ENCODE measurements around the gene ARHGAP28. TPM values are rescaled to one million over a fixed set of nuclear protein-coding genes. Genes with fewer than 3 reads are reported as not detected.

ARHGAP28 gene
- total RNA-seq, 2 donors from 2014 or later = 20.3 to 22.6 TPM

DNA sequence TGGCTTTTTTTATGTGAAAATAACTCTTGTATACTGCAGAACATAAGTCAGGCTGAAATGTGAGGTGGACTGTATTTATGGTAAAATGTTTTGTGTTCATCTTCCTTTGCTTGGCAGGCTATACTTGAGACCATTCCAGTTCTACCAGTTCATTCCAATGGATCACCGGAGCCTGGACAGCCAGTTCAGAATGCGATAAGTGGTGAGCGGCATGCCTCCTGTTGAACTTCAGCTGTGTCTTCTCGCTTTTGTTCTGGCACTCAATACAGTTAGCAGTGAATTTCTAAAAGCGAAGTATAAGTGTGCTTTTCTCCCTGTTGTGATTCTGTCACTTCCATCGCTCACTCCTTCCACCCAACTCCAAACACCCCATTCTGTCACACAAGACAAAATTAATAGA, 138.5 kb downstream of the ARHGAP28 start:
- WGBS = 81% methylated on average over 6 of the region's 6 CpGs
- TF ChIP-seq POLR2A (IDR thresholded peaks at IDR 0.05) (no peak), POLR2AphosphoS5 (IDR thresholded peaks at IDR 0.05) (peak; percentile 49)
- TF ChIP-seq, protein P1, sequence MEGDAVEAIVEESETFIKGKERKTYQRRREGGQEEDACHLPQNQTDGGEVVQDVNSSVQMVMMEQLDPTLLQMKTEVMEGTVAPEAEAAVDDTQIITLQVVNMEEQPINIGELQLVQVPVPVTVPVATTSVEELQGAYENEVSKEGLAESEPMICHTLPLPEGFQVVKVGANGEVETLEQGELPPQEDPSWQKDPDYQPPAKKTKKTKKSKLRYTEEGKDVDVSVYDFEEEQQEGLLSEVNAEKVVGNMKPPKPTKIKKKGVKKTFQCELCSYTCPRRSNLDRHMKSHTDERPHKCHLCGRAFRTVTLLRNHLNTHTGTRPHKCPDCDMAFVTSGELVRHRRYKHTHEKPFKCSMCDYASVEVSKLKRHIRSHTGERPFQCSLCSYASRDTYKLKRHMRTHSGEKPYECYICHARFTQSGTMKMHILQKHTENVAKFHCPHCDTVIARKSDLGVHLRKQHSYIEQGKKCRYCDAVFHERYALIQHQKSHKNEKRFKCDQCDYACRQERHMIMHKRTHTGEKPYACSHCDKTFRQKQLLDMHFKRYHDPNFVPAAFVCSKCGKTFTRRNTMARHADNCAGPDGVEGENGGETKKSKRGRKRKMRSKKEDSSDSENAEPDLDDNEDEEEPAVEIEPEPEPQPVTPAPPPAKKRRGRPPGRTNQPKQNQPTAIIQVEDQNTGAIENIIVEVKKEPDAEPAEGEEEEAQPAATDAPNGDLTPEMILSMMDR (IDR thresholded peaks at IDR 0.05) = no peak
- no peak overlapping the region for H3K4me3 ChIP-seq
- intact Hi-C loops (cut with DNase I) = no loop called here
- H3K4me1 ChIP-seq (replicated peaks) = no peaks in the 10 kb centered on the region
- H3K27ac ChIP-seq = no peak overlapping the region
- peak; percentile 24 for DNase-seq (ENCODE audit: low spot score)
- H3K27me3 ChIP-seq (replicated peaks; ENCODE audit: insufficient read depth) = no peaks in the 10 kb centered on the region
- no peaks in the 10 kb centered on the region for H3K9me3 ChIP-seq
- H3K36me3 ChIP-seq = no peaks in the 10 kb centered on the region

DNA sequence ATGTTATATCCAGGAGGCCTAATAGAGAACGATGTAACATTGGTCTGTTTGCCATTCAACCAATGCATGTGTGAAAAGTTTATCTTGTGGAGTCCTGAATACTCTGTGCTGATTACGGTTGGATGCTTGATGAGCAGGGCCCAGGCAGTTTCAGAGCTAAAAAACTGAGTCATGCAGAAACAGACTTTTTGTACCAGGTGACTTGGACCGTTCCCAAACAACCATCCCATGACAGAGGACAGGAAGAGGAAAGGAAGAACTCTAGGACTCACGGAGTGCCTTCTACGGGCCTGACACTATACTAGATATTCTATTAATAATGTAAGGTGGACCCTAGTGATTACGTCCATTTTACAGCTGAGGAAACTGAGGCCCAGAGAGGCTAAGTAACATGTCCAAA, 142.1 kb downstream of the ARHGAP28 start:
- Histone ChIP-seq H3K27me3 (replicated peaks; ENCODE audit: insufficient read depth) (no peaks in the 10 kb centered on the region), H3K9me3 (no peaks in the 10 kb centered on the region), H3K36me3 (no peaks in the 10 kb centered on the region), H3K4me3 (no peak overlapping the region), H3K4me1 (replicated peaks) (no peaks in the 10 kb centered on the region), H3K27ac (no peak overlapping the region)
- WGBS = 94% methylated on average over 6 of the region's 6 CpGs
- DNase-seq (ENCODE audit: low spot score) = no peak
- intact Hi-C loops (cut with DNase I) = no loop called here
- TF ChIP-seq POLR2A (IDR thresholded peaks at IDR 0.05) (no peak), POLR2AphosphoS5 (IDR thresholded peaks at IDR 0.05) (no peak)

DNA sequence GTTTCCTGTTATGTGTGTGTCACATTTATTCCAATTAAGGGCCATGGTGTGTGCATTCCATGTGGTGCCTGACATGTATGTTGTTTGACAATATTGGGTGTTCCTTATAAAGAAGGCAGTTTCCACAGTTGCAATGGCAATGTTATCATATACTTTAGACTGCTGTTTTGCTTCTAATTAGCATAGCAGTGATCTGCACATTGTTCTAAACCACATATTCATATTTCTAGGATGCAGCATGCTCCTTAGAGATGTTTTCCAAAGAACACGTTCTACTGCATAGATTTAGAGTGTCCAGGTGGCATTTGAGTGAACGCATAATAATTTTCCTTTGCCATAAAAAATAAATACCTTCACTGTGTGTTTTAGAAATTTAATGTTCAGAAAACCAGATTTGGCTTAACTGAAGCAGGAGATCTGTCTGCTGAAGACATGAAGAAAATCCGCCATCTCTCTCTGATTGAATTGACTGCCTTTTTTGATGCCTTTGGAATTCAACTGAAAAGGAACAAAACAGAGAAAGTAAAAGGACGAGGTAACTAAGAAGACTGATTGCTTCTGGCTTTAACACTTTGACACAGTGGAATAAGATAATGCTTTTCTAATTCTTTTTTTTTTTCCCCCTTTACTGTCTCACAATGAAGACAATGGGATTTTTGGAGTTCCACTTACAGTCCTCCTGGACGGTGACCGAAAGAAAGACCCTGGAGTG, 143.7 kb downstream of the ARHGAP28 start:
- Histone ChIP-seq H3K4me1 (replicated peaks) (no peaks in the 10 kb centered on the region), H3K4me3 (no peak overlapping the region), H3K9me3 (no peaks in the 10 kb centered on the region), H3K27me3 (replicated peaks; ENCODE audit: insufficient read depth) (no peaks in the 10 kb centered on the region), H3K36me3 (no peaks in the 10 kb centered on the region), H3K27ac (no peak overlapping the region)
- WGBS = 92% methylated on average over 6 of the region's 6 CpGs
- TF ChIP-seq, protein P1 (IDR thresholded peaks at IDR 0.05) = no peak
- TF ChIP-seq POLR2AphosphoS5 (IDR thresholded peaks at IDR 0.05) = no peak
- no peak for TF ChIP-seq POLR2A (IDR thresholded peaks at IDR 0.05)
- DNase-seq (ENCODE audit: low spot score) = no peak
- intact Hi-C loops (cut with DNase I) = no loop called here

DNA sequence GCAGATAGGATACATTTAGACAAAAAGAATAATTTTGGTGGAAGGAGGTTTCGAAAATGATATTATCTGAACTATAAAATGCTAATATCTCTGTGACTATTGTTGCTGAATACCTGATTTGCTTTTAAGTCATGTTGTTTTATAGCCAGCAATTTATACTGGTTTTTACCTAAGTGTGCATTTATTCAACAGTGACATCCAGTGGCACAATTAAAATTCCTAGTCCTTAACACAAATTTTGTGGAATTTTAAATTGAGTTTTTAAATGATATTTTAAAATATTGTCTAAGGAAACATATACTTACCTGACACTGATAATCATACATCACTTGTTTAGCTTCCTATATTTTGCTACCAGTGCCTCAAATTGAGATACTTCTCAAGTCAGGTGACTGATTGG, 144.8 kb downstream of the ARHGAP28 start:
- Histone ChIP-seq H3K36me3 (no peaks in the 10 kb centered on the region), H3K9me3 (no peaks in the 10 kb centered on the region), H3K4me1 (replicated peaks) (no peaks in the 10 kb centered on the region), H3K27me3 (replicated peaks; ENCODE audit: insufficient read depth) (no peaks in the 10 kb centered on the region), H3K27ac (no peak overlapping the region), H3K4me3 (no peak overlapping the region)
- intact Hi-C loops (cut with DNase I) = no loop called here
- no peak for TF ChIP-seq POLR2AphosphoS5 (IDR thresholded peaks at IDR 0.05)
- TF ChIP-seq POLR2A (IDR thresholded peaks at IDR 0.05) = no peak
- TF ChIP-seq, protein P1 (IDR thresholded peaks at IDR 0.05) = no peak
- no peak for DNase-seq (ENCODE audit: low spot score)
- WGBS = 63% methylated on average over 1 of the region's 1 CpG

DNA sequence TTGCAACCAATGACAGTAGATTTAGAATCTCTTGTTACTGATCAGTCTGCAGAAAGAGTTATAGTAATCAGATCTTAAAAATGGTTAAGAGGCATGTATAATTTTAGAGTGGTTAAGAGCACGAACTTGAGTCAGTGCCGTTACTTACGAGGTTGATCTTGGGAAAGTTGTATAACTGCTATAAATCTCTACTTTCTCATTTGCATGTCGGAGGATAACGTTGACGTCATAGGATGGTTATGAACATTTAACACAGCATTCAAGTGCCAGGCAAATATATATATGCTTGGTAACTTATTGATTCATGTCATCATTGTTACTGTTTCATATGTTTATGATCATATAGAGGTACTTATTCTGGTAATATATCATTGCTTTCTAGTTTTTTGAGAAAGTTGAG, 146.2 kb downstream of the ARHGAP28 start:
- intact Hi-C loops (cut with DNase I) = no loop called here
- Histone ChIP-seq H3K9me3 (no peaks in the 10 kb centered on the region), H3K4me1 (replicated peaks) (no peaks in the 10 kb centered on the region), H3K4me3 (no peak overlapping the region), H3K27ac (no peak overlapping the region), H3K36me3 (no peaks in the 10 kb centered on the region), H3K27me3 (replicated peaks; ENCODE audit: insufficient read depth) (no peaks in the 10 kb centered on the region)
- WGBS = 90% methylated on average over 6 of the region's 6 CpGs
- DNase-seq (ENCODE audit: low spot score) = no peak
- TF ChIP-seq, protein P1 (IDR thresholded peaks at IDR 0.05) = no peak
- TF ChIP-seq POLR2A (IDR thresholded peaks at IDR 0.05) = no peak
- TF ChIP-seq POLR2AphosphoS5 (IDR thresholded peaks at IDR 0.05) = no peak

All from prostate gland (tissue), 2 donors.